ENCODE results near the gene SNAI3.

SNAI3 gene

DNA sequence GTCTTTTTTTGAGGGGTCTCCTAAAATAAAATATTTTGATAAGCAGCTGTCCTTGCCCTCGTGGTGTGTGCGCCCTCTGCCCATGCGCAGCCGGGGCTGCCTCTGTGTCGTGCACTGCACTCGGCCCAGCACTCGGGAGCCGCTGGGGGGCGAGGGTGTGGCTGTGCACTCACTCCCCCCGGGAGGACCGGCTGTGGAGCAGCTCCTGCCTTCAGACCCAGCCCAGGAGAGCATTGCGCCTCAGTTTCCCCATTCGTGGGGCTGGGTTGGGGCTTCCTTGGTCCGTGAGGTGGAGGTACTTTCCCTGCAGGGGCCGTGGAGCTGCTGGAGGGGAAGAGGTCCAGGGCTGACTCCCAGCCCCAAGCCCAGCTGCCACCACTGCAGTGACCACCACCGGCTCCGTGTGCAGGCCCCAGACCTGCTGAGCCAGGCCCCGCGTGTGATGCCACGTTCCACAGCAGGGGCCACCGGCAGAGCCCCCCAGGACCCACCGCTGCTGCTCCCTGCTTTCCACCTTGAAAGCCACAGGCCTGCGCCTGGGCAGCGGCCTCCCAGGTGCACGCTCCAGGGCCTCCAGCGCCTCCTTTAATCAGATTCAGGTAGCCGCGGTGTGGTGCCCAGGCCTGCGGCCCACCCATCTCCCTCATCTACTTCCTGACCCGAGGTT, 54.3 kb downstream of the SNAI3 start:
- no peak for DNase-seq

DNA sequence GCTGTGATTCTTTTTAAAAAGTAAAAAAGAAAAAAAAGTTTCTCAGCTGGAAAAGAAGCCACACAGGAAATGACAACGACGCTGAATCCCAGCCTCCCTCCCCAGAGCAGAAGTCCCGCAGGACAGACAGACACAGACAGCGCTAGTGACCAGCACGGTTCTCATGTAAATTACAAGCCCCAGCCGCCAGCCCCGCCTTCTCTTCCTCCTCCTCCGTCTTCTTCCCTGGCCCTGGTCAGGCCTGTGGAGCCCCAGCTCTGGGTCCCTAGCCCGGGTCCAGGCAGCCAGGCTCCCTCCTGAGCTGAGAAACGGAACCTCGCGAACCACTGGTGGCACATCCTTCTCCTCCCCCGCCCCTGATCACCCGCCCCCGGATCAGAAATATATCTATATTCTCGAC, 54.9 kb downstream of the SNAI3 start:
- no peak for DNase-seq

DNA sequence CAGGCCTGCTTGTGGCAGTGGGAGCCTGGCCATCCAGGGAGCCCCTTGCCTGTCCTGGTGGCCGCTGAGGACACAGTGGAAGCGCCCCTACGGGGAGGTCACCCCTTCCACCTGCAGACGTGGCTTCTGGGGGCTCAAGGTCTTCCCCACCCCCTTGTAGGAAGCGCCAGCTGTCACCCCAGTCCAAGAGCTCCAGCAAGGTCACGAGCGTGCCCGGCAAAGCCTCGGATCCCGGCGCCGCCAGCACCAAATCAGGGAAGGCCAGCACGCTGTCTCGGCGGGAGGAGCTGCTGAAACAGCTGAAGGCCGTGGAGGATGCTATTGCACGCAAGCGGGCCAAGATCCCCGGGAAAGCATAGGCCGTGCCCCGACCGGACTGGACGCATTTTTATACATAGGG, 55.4 kb downstream of the SNAI3 start:
- no peak for DNase-seq

DNA sequence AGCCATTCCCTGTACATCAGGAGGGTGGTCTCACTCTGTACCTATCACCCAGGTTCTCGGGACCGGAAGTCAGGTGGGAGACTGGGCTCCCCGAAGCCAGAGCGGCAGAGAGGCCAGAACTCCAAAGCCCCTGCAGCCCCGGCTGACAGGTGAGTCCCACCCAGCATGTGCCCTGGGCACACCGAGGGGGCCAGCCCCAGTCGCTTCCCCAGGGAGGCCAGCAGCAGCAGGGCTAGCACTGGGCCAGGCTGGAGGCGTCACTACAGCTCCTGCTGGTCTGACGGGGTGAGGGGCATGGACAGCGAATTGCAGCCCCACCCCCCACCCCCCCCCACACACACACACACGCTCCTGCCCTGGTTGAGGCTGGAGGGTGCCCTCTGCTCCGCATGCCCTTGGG, 55.9 kb downstream of the SNAI3 start:
- DNase-seq, result no peak

DNA sequence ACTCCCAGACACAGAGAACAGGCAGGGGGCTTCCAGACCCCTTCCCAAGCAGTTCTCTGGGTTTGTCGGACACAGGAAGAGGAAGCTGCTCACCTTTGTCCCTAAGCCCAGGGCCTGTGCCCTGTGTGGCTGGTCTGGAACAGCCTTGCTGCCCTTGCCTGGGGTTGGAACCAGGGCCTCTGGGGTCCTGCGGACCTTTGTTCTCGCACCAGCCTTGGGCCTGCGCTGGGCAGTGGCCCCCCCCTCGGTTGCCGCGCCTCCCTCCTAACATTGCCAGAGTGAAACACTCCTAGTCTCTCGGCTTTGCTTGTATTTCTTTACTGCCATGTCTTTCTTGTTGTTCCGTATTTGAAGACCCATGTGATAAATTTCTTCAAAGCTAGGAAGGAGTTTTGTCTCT, 56.5 kb downstream of the SNAI3 start:
- no peak for DNase-seq

DNA sequence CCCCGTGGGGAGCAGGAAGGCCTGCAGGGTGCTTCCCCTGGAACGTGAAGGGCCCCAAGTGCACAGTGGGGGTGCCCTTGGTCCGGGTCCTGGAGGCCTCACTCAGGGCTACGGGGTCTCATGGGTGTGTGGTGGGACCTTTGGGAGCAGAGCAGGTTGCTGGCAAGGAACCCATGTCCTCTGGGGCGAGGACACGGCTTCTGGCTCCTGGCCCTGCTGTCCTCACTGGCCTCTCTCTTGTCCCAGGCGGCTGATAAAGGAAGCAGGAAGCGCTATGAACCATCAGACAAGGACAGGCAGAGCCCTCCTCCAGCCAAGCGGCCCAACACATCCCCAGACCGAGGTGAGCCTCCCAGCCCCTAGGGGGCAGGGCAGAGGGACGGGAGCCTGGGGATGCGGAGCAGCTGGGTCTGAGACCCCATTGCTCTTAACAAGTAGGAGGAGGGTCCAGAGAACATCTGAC, 57.8 kb downstream of the SNAI3 start:
- peak in 1 of 2 donors; percentile 30 for DNase-seq

Data from inflammatory macrophage (primary cell).